H9 (cell line): ENCODE measurements around the gene F12. TPM values are rescaled to one million over a fixed set of nuclear protein-coding genes. Genes with fewer than 3 reads are reported as not detected.

Source experiments
- DNase-seq: peaks from one replicate; pipeline ENCODE4 v3.0.0-alpha.2; 2017
- H2AFZ ChIP-seq: one replicate; pipeline ENCODE4 v1.6.1; 2013; ENCODE audit warnings: mild to moderate bottlenecking, low read length, control low read depth, moderate library complexity
- H2AK5ac ChIP-seq: 2 replicates; pipeline ENCODE4 v1.6.1; 2013; ENCODE audit warnings: low read length, control low read depth, mixed read lengths; ENCODE audit not compliant: insufficient read length
- H2BK120ac ChIP-seq: one replicate; pipeline ENCODE4 v1.6.1; 2013; ENCODE audit warnings: low read depth, mild to moderate bottlenecking, low read length, control low read depth, inconsistent platforms; ENCODE audit not compliant: poor library complexity, severe bottlenecking
- H2BK12ac ChIP-seq: 2 replicates; pipeline ENCODE4 v1.6.1; 2013; ENCODE audit warnings: low read length, control low read depth, mixed read lengths, low read depth; ENCODE audit not compliant: insufficient read length
- H2BK15ac ChIP-seq: 2 replicates; pipeline ENCODE4 v1.6.1; 2013; ENCODE audit warnings: low read depth, low read length, control low read depth
- H2BK20ac ChIP-seq: one replicate; pipeline ENCODE4 v1.6.1; 2013; ENCODE audit warnings: low read depth, mild to moderate bottlenecking, low read length, control low read depth, inconsistent platforms; ENCODE audit not compliant: poor library complexity, severe bottlenecking
- H2BK5ac ChIP-seq: 2 replicates; pipeline ENCODE4 v1.6.1; 2013; ENCODE audit warnings: low read length, control low read depth, mixed read lengths; ENCODE audit not compliant: insufficient read length
- H3K14ac ChIP-seq: 2 replicates; pipeline ENCODE4 v1.6.1; 2013; ENCODE audit warnings: low read length, control low read depth; ENCODE audit not compliant: insufficient read depth
- H3K18ac ChIP-seq: 2 replicates; pipeline ENCODE4 v1.6.1; 2013; ENCODE audit warnings: low read depth, mild to moderate bottlenecking, mixed read lengths, low read length, control low read depth; ENCODE audit not compliant: insufficient read length
- H3K23ac ChIP-seq: 2 replicates; pipeline ENCODE4 v1.6.1; 2013; ENCODE audit warnings: low read length, control low read depth, mixed read lengths, low read depth; ENCODE audit not compliant: insufficient read length
- H3K23me2 ChIP-seq: 2 replicates; pipeline ENCODE4 v1.6.1; 2013; ENCODE audit warnings: low read depth, mild to moderate bottlenecking, mixed read lengths, low read length, control low read depth; ENCODE audit not compliant: insufficient read length, poor library complexity, severe bottlenecking
- H3K27ac ChIP-seq: 2 replicates; pipeline ENCODE4 v1.5.1; 2013; ENCODE audit warnings: low read length, control low read depth, mixed read lengths, low read depth; ENCODE audit not compliant: insufficient read length
- H3K27me3 ChIP-seq: 2 replicates; pipeline ENCODE4 v1.6.1; 2013; ENCODE audit warnings: low read length, control low read depth, inconsistent platforms; ENCODE audit not compliant: insufficient read depth
- H3K4ac ChIP-seq: 2 replicates; pipeline ENCODE4 v1.6.1; 2013; ENCODE audit warnings: low read depth, mild to moderate bottlenecking, control low read depth, inconsistent platforms, low read length, moderate library complexity
- H3K4me1 ChIP-seq: 2 replicates; pipeline ENCODE4 v1.6.1; 2013; ENCODE audit warnings: low read length, control low read depth, inconsistent platforms; ENCODE audit not compliant: insufficient read depth
- H3K4me2 ChIP-seq: 2 replicates; pipeline ENCODE4 v1.6.1; 2013; ENCODE audit warnings: low read length, control low read depth, mixed read lengths; ENCODE audit not compliant: insufficient read length, insufficient read depth
- H3K56ac ChIP-seq: 2 replicates; pipeline ENCODE4 v1.6.1; 2013; ENCODE audit warnings: low read depth, mild to moderate bottlenecking, mixed read lengths, low read length, control low read depth; ENCODE audit not compliant: insufficient read length
- H3K79me1 ChIP-seq: 2 replicates; pipeline ENCODE4 v1.6.1; 2013; ENCODE audit warnings: low read depth, mild to moderate bottlenecking, moderate library complexity, low read length, control low read depth, inconsistent platforms; ENCODE audit not compliant: insufficient read depth, poor library complexity, severe bottlenecking
- H3K79me2 ChIP-seq: 2 replicates; pipeline ENCODE4 v1.6.1; 2013; ENCODE audit warnings: low read length, control low read depth, inconsistent platforms; ENCODE audit not compliant: insufficient read depth
- H3K9ac ChIP-seq: 2 replicates; pipeline ENCODE4 v1.6.1; 2013; ENCODE audit warnings: low read length, control low read depth, mixed read lengths; ENCODE audit not compliant: insufficient read length; ENCODE audit errors: extremely low read depth
- H3K9me3 ChIP-seq: one replicate; pipeline ENCODE4 v1.6.1; 2013; ENCODE audit warnings: low read depth, low read length, inconsistent platforms; ENCODE audit not compliant: control insufficient read depth
- H3T11ph ChIP-seq: one replicate; pipeline ENCODE4 v1.6.1; 2013; ENCODE audit warnings: mild to moderate bottlenecking, low read length, control low read depth, inconsistent platforms
- H4K20me1 ChIP-seq: one replicate; pipeline ENCODE4 v1.6.1; 2013; ENCODE audit not compliant: control insufficient read depth, insufficient read length, insufficient read depth
- H4K5ac ChIP-seq: 2 replicates; pipeline ENCODE4 v1.6.1; 2013; ENCODE audit warnings: low read depth, mild to moderate bottlenecking, mixed read lengths, low read length, control low read depth; ENCODE audit not compliant: insufficient read length
- H4K8ac ChIP-seq: replicated peaks from 2 replicates; pipeline ENCODE4 v1.6.1; 2013; ENCODE audit warnings: low read length, control low read depth, mixed read lengths, low read depth; ENCODE audit not compliant: insufficient read length
- H4K91ac ChIP-seq: 2 replicates; pipeline ENCODE4 v1.6.1; 2013; ENCODE audit warnings: low read depth, mild to moderate bottlenecking, moderate library complexity, mixed read lengths, low read length, control low read depth; ENCODE audit not compliant: insufficient read length
- H3K27ac Mint-ChIP-seq, 3 experiments: 2 replicates in 2 of 3; 3 replicates in 1 of 3; pipeline ENCODE4 v1.8.0; 2020 to 2021; ENCODE audit warnings: mixed read lengths in 3 of 3, mild to moderate bottlenecking in 1 of 3, moderate library complexity in 1 of 3
- H3K27me3 Mint-ChIP-seq: 2 replicates; pipeline ENCODE4 v1.8.0; 2021; ENCODE audit warnings: low read depth, mild to moderate bottlenecking, moderate library complexity, mixed read lengths
- H3K36me3 Mint-ChIP-seq, 3 experiments: 2 replicates in 2 of 3; 3 replicates in 1 of 3; pipeline ENCODE4 v1.8.0; 2020 to 2021; ENCODE audit warnings: low read depth in 3 of 3, mixed read lengths in 3 of 3; ENCODE audit not compliant: insufficient read depth in 1 of 3
- H3K4me1 Mint-ChIP-seq, 2 experiments: 2 replicates each; pipeline ENCODE4 v1.8.0; 2020; ENCODE audit warnings: mixed read lengths in 2 of 2
- H3K4me3 Mint-ChIP-seq, 2 experiments: 2 replicates in 1 of 2; 3 replicates in 1 of 2; pipeline ENCODE4 v1.8.0; 2020 to 2021; ENCODE audit warnings: mild to moderate bottlenecking in 2 of 2, mixed read lengths in 2 of 2, moderate library complexity in 1 of 2
- H3K9me3 Mint-ChIP-seq, 2 experiments: 2 replicates in 1 of 2; 3 replicates in 1 of 2; pipeline ENCODE4 v1.8.0; 2020; ENCODE audit warnings: mild to moderate bottlenecking in 2 of 2, mixed read lengths in 2 of 2, moderate library complexity in 1 of 2
- CTCF ChIP-seq: fragments of 200-600 bp; sonication (generic); conservative IDR thresholded peaks from 3 replicates; pipeline ENCODE4 v1.8.0; 2021; ENCODE audit warnings: antibody characterized with exemption, mild to moderate bottlenecking
- WGBS: extraction: QIAGEN DNeasy Blood & Tissue Kit; methylation state at CpG from one replicate; pipeline ENCODE4 v1.1.7; 2013; ENCODE audit warnings: missing lambda C conversion rate, low lambda C conversion rate, mixed read lengths; ENCODE audit not compliant: insufficient read length; ENCODE audit errors: extremely low coverage; 5-methylcytosine and 5-hydroxymethylcytosine counted together
- total RNA-seq: library from RNA; stranded (reverse); gene quantifications from 2 replicates; pipeline ENCODE4 v1.2.1, GENCODE V29; 2021

F12 gene
- total RNA-seq, 1 experiment from 2014 or later: 3.5 TPM

DNA sequence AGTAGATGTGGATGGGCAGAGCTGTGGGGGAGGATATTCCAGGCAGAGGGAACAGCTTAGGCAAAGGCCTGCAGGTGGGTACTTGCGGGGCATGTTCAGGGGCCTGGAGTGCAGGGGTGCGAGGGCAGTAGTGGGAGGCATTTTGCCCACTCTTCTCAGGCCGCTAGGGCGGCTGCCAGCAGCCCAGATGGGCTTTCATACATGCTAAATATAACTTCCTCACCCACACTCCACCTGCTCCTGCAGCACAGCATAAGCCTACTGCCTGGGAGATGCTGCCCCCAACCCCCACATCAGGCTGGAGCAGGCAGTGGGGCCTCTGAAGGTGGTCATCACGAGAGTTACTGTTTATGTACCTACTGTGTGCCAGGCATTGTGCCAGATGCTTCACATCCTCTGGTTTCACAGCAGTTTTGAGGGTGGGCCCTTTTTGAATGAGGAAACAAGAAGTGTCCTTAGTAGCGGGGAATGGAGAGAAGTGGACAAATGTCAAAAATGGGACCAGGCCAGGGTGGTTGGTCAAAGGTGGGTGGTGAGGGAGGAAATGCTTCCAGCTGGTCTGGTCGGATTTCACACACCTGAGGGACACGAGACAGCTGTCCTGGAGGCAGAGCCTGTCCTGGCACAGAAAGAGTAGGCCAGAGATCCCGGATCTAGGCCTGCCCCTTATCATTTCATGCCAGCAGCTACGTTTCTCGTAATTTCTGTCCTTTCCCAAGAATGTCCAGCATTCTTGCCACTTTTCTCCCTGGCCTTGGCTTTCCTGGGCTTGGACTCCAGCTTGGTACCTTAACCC is 39.5 kb downstream of the F12 start:
- H3K4me2 ChIP-seq: peak overlapping the region; percentile 33
- WGBS: no CpG with 5 or more reads among the region's 11 CpGs

More for the DNA sequence above, 39.5 kb downstream of the F12 start:
- Histone ChIP-seq H3K56ac (no peak overlapping the region), H3K4me1 (peaks cover 11% of the 10 kb centered on the region; the same call in 1 of the 2 replicates), H3K9me3 (no peaks in the 10 kb centered on the region), H4K91ac (no peak overlapping the region), H4K5ac (no peak overlapping the region), H2BK5ac (no peak overlapping the region), H2AK5ac (no peak overlapping the region), H3K79me1 (no peaks in the 10 kb centered on the region), H3K27me3 (no peaks in the 10 kb centered on the region; the same call in 1 of the 2 replicates), H3K14ac (no peak overlapping the region), H3K18ac (peak overlapping the region; percentile 72), H2AFZ (no peak overlapping the region), H3K23ac (no peak overlapping the region), H4K8ac (no peak overlapping the region), H3T11ph (no peak overlapping the region), H3K27ac (no peak overlapping the region), H3K9ac (no peak overlapping the region), H3K79me2 (no peaks in the 10 kb centered on the region), H2BK12ac (no peak overlapping the region), H2BK120ac (no peak overlapping the region), H2BK20ac (no peak overlapping the region), H3K4ac (no peak overlapping the region), H4K20me1 (no peaks in the 10 kb centered on the region), H3K23me2 (peaks cover 10% of the 10 kb centered on the region), H2BK15ac (no peak overlapping the region)
- Mint-ChIP-seq H3K4me1 (peaks cover 42 to 68% of the 10 kb centered on the region in 2 experiments), H3K27me3 (peaks cover 22% of the 10 kb centered on the region), H3K27ac (peak overlapping the region; percentile 6 to 83 (median 42); a peak in 4 of 7 replicates), H3K4me3 (peak overlapping the region in 1 of 2 experiments; percentile 56; a peak in 2 of 5 replicates), H3K9me3 (no peaks in the 10 kb centered on the region; a peak in 1 of 5 replicates), H3K36me3 (peaks cover 8 to 22% (median 8%) of the 10 kb centered on the region in 3 experiments)
- no peak for TF ChIP-seq CTCF
- DNase-seq: no peak
